Progenitor cell of endocrine pancreas (in vitro differentiated cells): Measurements from ENCODE around the gene PXDN. TPM values are rescaled to one million over a fixed set of nuclear protein-coding genes. Genes with fewer than 3 reads are reported as not detected.
"Not testable (repeated sequence)": the region's sequence is repeated elsewhere in the genome, so short reads cannot be mapped to it uniquely, and the experiment has no call there.

Source experiments
- DNase-seq: peaks from one replicate; pipeline ENCODE4 v3.0.0; 2021; ENCODE audit warnings: low spot score; ENCODE audit not compliant: unreplicated experiment
- H3K27ac Mint-ChIP-seq: 2 replicates; pipeline ENCODE4 v1.8.0; 2021; ENCODE audit warnings: mild to moderate bottlenecking, moderate library complexity, mixed read lengths
- H3K27me3 Mint-ChIP-seq: 2 replicates; pipeline ENCODE4 v1.8.0; 2021; ENCODE audit warnings: mixed read lengths
- H3K36me3 Mint-ChIP-seq: 2 replicates; pipeline ENCODE4 v1.8.0; 2022; ENCODE audit warnings: mixed read lengths; ENCODE audit not compliant: insufficient read depth
- H3K4me1 Mint-ChIP-seq: 2 replicates; pipeline ENCODE4 v1.8.0; 2021; ENCODE audit warnings: low read depth, mixed read lengths
- H3K4me3 Mint-ChIP-seq: 2 replicates; pipeline ENCODE4 v1.8.0; 2021; ENCODE audit warnings: low read depth, mild to moderate bottlenecking, moderate library complexity, mixed read lengths
- H3K9me3 Mint-ChIP-seq: 2 replicates; pipeline ENCODE4 v1.8.0; 2021; ENCODE audit warnings: low read depth, mixed read lengths
- CTCF ChIP-seq: fragments of 200-600 bp; sonication (generic); IDR thresholded peaks from one replicate; pipeline ENCODE4 v1.5.0; 2021; ENCODE audit warnings: antibody characterized with exemption, mild to moderate bottlenecking; ENCODE audit not compliant: unreplicated experiment
- total RNA-seq: library from RNA; stranded (reverse); gene quantifications from 2 replicates; pipeline ENCODE4 v1.2.1, GENCODE V29; 2021

PXDN gene
- total RNA-seq, 1 donor from 2014 or later, result 256 TPM

GRCh38 chr2:1738163-1738562, 6.2 kb downstream of the PXDN start:
- no peak for DNase-seq
- no peak for TF ChIP-seq CTCF
- peaks cover 12% of the 10 kb centered on the region for H3K36me3 Mint-ChIP-seq
- H3K9me3 Mint-ChIP-seq, result peaks cover 5% of the 10 kb centered on the region
- H3K27ac Mint-ChIP-seq, result no peak overlapping the region
- H3K27me3 Mint-ChIP-seq, result no peaks in the 10 kb centered on the region
- peaks cover 18% of the 10 kb centered on the region for H3K4me1 Mint-ChIP-seq
- no peak overlapping the region for H3K4me3 Mint-ChIP-seq

- Mint-ChIP-seq H3K9me3 (peaks cover 5% of the 10 kb centered on the region), H3K4me3 (no peak overlapping the region), H3K4me1 (peaks cover 15% of the 10 kb centered on the region), H3K36me3 (peaks cover 18% of the 10 kb centered on the region), H3K27me3 (no peaks in the 10 kb centered on the region), H3K27ac (no peak overlapping the region)
- DNase-seq, result no peak
- TF ChIP-seq CTCF, result no peak
Observed at GRCh38 chr2:1736997-1737480, 7.3 kb downstream of the PXDN start.

- TF ChIP-seq CTCF, result no peak
- no peak overlapping the region for H3K4me3 Mint-ChIP-seq
- no peak overlapping the region for H3K27ac Mint-ChIP-seq
- peaks cover 18% of the 10 kb centered on the region for H3K36me3 Mint-ChIP-seq
- no peak for DNase-seq
- peaks cover 11% of the 10 kb centered on the region for H3K4me1 Mint-ChIP-seq
- H3K9me3 Mint-ChIP-seq, result peaks cover 5% of the 10 kb centered on the region
- H3K27me3 Mint-ChIP-seq, result no peaks in the 10 kb centered on the region
Observed at GRCh38 chr2:1736045-1736444, 8.3 kb downstream of the PXDN start.

- not testable (repeated sequence) for H3K27ac Mint-ChIP-seq, H3K9me3 Mint-ChIP-seq
- H3K4me1 Mint-ChIP-seq, result peaks cover 32% of the 10 kb centered on the region
Observed at GRCh38 chr2:1733298-1733697, 11.0 kb downstream of the PXDN start.

GRCh38 chr2:1731963-1732768, 12.1 kb downstream of the PXDN start:
- Mint-ChIP-seq H3K27me3 (no peaks in the 10 kb centered on the region), H3K27ac (no peak overlapping the region), H3K4me3 (no peak overlapping the region), H3K4me1 (peaks cover 31% of the 10 kb centered on the region), H3K9me3 (peaks cover 5% of the 10 kb centered on the region), H3K36me3 (peaks cover 16% of the 10 kb centered on the region)
- no peak for TF ChIP-seq CTCF
- DNase-seq, result no peak

More at GRCh38 chr2:1733298-1733697, 11.0 kb downstream of the PXDN start:
- H3K4me3 Mint-ChIP-seq, H3K27me3 Mint-ChIP-seq, DNase-seq: not testable (repeated sequence)
- H3K36me3 Mint-ChIP-seq, result peaks cover 16% of the 10 kb centered on the region
